ENCODE measurements around the gene SPACDR.
"Not testable (repeated sequence)": the region's sequence is repeated elsewhere in the genome, so short reads cannot be mapped to it uniquely, and the experiment has no call there.

The SPACDR gene, protein sequence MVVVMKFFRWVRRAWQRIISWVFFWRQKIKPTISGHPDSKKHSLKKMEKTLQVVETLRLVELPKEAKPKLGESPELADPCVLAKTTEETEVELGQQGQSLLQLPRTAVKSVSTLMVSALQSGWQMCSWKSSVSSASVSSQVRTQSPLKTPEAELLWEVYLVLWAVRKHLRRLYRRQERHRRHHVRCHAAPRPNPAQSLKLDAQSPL

DNA sequence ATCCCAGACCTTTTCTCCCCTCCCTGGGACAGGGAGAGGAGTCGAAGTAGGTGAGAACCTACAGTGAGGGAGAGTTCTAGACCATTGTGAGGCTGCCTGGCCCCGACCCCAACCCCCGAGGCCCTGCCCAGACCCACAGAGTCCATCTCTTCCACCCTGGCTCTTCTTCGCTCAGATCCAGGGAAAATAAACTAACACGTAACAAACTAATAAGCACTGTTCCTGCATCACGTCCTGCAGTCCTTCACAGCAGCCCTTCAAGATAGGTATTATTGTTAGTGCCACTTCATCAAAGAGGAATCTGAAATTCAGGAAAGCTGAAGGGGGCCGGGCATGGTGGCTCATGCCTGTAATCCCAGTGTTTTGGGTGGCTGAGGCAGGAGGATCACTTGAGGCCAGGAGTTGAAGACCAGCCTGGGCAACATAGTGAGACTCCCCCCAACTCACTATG is at the start of gene SPACDR:
Gene SPACDR, minus strand, starts transcription at position 51 of the 451 bp plus-strand sequence. CDS start 235 bp downstream, outside the sequence.
- no peak for DNase-seq (ENCODE audit: low spot score)

DNA sequence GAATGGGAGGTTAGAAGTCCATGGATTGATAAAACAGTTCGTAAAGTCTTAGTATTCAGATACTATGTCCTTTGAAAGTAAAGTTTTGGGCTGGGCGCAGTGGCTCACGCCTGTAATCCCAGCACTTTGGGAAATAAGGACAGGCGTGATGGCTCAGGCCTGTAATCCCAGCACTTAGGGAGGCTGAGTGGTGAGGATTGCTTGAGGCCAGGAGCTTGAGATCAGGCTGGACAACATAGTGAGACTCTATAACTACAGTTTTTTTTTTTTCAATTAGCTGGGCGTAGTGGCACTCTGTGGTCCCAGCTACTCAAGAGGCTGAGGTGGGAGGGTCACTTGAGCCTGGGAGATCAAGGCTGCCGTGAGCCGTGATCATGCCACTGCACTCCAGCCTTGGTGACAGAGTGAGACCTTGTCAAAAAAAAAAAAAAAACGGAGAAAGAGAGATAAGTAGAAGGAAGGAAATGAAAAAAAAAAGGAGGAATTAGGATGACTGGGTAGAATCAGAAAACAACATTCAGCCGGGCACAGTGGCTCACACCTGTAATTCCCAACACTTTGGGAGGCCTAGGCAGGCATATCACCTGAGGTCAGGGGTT is 49.3 kb upstream of the SPACDR start:
- no peak for DNase-seq (ENCODE audit: low spot score)

GRCh38 chr7:100510437-100511239 is 46.6 kb upstream of the SPACDR start:
- DNase-seq (ENCODE audit: low spot score), result no peak

- DNase-seq (ENCODE audit: low spot score), result no peak
Measured at GRCh38 chr7:100509231-100509630, 45.2 kb upstream of the SPACDR start.

DNA sequence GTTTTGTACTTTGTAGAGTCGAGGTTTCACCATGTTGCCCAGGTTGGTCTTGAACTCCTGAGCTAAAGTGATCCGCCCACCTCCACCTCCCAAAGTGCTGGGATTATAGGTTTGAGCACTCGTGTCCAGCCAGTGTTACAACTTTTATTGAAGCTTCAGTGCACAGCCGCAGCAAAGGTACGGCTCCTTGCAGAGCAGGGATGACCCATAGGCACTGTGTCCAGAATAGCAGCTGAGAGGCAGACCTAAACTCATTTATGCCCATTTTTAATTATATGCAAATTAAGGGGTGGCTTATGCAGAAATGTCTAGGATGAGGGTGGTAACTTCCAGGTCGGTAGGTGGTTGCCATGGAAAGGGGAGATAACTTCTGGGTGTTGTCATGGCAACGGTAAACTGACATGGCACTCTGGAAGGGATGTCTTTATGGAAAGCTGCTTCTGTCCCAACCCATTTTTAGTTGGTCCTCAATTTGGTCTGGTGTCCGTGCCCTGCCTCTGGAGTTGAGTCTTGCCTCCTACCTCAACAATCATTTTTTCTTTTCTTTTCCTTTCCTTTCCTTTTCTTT is 42.4 kb upstream of the SPACDR start:
- no peak for DNase-seq (ENCODE audit: low spot score)

DNA sequence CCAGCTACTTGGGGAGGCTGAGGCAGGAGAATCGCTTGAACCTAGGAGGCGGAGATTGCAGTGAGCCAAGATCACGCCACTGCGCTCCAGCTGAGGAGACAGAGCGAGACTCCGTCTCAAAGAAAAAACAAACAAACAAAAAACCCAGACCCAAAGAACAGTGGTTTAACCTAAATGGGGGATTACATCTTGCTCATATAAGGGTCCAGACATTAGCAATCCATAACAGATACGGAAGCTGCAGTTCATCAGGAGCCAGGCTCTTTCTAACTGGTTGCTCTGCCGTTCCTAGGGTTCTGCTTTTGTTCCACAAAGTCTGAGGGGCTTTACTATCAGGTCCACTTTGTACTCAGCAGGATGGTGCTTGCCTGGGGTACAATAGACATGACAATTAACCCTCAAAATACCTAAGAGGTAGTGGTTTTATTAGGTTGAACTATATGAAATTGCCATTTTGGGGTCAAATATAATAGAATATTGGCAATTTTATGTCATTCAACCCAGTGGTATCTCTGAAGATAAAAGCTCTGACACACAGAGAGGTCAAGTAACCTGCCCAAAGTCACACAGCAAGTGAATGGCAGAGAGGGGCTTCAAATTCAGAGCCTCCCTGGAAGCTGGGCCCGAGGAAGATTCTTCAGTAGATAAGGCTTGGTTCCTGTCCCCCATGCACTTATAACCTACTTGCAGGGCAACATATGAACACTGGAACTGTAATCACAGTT is 41.0 kb upstream of the SPACDR start:
- DNase-seq (ENCODE audit: low spot score), result no peak

DNA sequence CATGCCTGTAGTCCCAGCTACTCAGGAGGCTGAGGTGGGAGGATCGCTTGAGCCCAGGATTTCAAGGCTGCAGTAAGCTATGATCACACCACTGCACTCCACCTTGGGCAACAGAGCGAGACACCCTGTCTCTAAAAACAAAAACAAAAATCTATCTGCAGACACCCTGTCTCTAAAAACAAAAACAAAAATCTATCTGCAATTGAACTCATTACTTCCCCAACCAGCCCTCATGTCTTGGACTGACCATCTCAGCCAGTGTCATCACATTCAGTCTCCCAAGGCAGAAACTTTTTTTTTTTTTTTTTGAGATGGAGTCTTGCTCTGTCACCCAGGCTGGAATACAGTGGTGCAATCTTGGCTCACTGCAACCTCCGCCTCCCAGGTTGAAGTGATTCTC is 40.0 kb upstream of the SPACDR start:
- not testable (repeated sequence) for DNase-seq (ENCODE audit: low spot score)

- not testable (repeated sequence) for DNase-seq (ENCODE audit: low spot score)
Measured at GRCh38 chr7:100500743-100501142, 36.7 kb upstream of the SPACDR start.

- no peak for DNase-seq (ENCODE audit: low spot score)
Measured at GRCh38 chr7:100496509-100496908, 32.4 kb upstream of the SPACDR start.

DNA sequence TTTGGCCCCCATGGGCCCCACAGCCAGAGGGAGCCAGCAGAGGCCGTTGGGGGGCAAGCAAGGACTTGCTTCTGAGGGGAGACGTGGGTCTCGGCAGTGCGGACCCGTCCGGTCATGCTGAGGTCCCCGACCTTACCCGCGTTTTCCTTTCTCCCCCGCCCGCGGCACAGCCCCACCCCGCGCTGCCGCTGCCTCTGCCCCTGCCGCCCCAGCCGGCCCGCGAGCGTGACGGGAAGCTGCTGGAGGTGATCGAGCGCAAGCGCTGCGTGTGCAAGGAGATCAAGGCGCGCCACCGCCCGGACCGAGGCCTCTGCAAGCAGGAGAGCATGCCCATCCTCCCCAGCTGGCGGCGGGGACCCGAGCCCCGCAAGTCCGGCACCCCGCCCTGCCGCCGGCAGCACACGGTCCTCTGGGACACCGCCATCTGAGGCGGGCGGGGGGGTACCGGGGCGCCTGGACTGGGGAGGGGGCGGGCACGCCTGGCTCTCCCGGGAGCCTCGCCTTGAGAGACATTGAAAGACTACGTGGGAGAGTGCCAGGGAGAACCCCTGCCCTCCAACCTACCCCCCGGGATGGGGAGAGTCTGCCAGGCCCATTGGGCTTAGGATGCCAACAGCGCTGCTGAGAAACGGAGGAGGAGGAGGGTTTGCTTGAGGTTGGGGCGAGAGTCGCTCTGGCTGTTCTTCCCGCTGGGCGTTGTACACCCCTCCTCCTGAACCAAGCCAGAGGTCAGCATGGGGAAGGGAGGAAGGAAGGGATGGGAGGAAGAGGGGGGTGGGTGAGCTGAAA is 29.6 kb upstream of the SPACDR start:
- no peak for DNase-seq (ENCODE audit: low spot score)

GRCh38 chr7:100492738-100493475 is 28.8 kb upstream of the SPACDR start:
- no peak for DNase-seq (ENCODE audit: low spot score)

GRCh38 chr7:100491192-100491578 is 27.1 kb upstream of the SPACDR start:
- DNase-seq (ENCODE audit: low spot score), result no peak

DNA sequence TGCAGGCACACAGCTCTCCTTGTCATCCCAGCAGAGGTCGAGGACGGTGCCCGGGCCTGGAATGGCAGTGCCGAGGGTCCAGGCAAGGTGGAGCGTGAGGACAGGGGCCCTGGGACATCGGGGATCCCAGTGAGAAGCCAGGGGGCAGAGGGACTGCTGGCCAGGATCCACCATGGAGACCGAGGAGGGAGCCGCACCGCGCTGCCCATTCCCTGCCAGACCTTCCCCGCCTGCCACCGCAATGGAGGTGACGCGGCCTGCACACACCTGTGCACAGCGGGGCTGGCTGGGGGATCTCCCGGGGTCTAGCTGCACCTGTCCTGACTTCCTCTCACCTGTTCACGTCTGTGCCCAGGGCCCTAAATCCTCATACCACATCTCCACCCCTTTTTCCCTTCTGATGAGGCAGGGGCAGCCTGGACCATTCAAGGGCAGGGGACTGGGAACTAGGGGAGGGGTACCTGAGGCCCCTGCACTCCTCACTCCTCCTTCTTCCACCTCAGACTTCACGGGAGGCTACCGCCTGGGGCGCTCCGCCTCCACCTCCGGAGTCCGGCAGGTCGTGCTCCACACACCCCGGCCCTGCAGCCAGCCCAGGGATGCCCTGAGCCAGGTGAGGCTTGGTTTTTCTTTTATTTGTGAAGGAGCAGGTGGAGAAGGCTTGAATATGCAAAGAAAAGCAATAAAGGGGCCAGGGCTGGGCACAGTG is 26.6 kb upstream of the SPACDR start:
- no peak for DNase-seq (ENCODE audit: low spot score)

DNA sequence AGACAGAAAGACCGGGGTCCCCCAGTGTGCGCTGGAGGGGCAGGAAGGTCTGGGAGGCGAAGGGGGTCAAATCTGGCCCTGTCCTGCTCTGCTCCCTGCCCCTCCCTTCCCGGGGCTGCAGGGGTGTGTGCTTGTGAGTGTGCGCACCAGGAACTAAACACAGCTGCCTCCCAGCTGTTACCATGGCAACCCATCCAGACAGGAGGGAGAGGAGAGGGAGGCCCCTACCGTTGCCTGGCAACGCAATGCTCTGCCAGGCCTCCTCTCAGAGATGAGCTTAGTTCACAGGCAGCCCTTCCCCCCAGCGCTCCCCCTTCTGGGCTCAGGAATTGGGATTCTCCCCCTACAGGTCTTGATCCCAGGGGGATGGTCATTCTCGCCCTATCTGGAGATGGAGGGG is 25.8 kb upstream of the SPACDR start:
- peak; percentile 81 for DNase-seq (ENCODE audit: low spot score)

GRCh38 chr7:100489121-100489520 is 25.1 kb upstream of the SPACDR start:
- DNase-seq (ENCODE audit: low spot score), result no peak

- no peak for DNase-seq (ENCODE audit: low spot score)
Measured at GRCh38 chr7:100488333-100489095, 24.5 kb upstream of the SPACDR start.

GRCh38 chr7:100486753-100487446 is 22.8 kb upstream of the SPACDR start:
- DNase-seq (ENCODE audit: low spot score), result no peak

GRCh38 chr7:100486111-100486636 is 22.1 kb upstream of the SPACDR start:
- no peak for DNase-seq (ENCODE audit: low spot score)

Data from GM03348 (cell line).